Activated naive CD4-positive, alpha-beta T cell treated with anti-CD3 and anti-CD28 coated beads, Interleukin-2, amount 50 U/mL, for 16 hours (primary cell): ENCODE data around the gene PRX.
"Not testable (repeated sequence)": the region's sequence is repeated elsewhere in the genome, so short reads cannot be mapped to it uniquely, and the experiment has no call there.

ENCODE experiments used
- DNase-seq: peaks from one replicate; pipeline ENCODE4 v3.0.0-alpha.2; 2020

PRX gene

DNA sequence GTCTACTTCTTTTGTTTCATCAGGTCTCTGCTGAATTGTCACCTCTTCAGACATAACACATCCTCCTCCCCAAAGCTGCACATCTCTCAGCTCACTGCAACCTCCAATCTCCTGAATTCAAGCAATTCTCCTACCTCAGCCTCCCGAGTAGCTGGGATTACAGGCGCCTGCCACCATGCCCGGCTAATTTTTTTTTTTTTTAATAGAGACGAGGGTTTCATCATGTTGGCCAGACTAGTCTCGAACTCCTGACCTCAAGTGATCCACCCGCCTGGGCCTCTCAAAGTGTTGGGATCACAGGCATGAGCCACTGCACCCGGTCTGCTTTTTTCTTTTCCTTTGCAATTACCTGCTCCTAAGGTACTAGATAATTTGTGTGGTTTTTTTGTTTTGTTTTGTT, 19.6 kb upstream of the PRX start:
- DNase-seq = not testable (repeated sequence)

- DNase-seq = no peak
Measured at GRCh38 chr19:40431698-40432097, 18.5 kb upstream of the PRX start.

DNA sequence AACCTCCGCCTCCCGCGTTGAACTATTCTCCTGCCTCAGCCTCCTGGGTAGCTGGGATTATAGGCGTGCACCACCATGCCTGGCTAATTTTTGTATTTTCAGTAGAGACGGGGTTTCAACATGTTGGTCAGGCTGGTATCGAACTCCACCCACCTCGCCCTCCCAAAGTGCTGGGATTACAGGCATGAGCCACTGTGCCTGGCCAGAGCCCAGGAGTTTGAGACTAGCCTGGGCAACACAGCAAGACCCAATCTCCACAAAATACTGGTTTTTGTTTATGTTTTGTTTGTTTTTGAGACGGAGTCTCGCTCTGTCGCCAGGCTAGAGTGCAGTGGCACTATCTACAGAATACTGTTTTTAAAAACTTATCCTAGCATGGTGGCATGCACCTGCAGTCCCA, 17.1 kb upstream of the PRX start:
- not testable (repeated sequence) for DNase-seq

GRCh38 chr19:40428197-40428596, 15.0 kb upstream of the PRX start:
- not testable (repeated sequence) for DNase-seq

DNA sequence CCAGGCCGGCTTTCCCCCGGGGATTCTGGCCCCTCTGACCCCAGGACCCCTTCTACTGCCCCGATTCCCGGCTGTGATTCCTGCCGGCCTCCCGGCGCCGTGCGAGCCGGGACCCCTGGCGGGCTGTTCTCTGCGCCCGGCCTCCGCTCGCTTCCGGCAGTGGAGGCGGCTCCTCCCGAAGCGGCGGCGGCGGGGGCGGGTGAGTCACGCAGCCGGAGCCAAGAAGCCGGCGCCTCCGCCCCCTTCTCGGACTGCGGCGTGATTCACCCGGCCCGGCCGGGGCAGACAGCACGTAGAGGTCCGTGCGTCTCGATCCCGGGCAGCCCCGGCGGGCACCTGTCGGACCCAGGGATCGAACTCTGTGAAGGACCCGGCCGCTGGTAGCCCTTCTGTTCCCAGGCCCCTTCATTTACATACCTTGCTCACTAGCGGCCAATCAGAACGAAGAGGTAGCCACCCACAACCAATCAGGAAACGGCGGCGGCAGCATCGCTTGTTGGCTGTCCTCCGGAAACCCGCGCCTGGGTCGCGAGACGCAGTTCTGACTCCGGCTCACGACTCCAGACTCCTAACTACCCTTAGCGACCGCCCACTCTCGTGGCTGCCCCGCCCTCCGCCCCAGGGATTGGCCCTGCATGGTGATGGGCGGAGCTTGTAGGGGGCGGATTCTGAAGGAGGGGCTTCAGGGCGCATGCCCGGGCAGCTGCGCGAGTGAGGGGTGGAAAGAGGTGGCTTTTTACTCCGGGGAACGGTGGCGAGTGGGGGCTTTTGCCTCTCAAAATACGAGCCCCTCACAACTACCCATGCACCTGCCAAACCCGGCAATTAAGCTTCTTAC, 12.5 kb upstream of the PRX start, which contains the start of gene SERTAD1:
SERTAD1 (minus strand) TSS at position 543 of the 838 bp plus-strand sequence. CDS start 2,446 bp downstream, outside the sequence.
- DNase-seq = peak; percentile 100

DNA sequence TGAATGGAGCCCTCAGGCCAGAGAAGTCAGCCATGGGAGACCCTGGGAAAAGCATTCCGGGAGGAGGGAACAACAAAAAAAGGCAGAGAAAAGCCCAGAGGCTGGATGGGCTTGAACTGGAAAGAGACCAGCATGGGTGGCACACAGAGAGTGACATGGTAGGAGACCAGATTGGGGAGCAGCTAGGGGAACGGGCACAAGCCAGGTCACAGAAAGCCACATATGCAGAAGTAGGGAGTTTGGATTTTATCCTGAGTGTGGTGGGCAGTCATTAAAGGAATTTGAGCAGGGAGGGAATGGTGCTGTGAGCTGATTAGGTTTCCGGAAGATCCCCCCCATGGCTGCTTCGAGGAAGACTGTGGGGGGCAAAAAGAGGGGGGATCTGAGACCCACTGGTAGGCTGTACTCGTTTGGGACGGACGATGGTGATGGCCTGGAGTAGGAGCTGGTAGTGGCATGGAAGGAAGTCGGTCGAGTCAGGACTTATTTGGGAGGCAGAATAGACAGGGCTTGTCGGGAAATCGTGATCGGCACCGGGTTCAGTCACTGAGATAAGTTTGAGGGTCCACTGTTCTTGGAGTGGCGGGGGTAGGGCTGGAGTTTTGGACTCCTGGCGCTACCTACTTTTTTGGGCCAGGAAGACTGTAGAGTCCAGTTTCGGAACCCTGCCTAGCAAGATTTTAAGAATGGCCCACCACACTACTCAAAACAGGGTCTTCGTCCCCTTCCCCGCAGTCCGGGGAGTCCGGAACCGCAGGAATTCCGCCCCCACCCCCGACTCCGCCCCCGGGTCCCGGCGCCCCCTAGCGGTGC, 11.7 kb upstream of the PRX start:
- DNase-seq = no peak

- no peak for DNase-seq
Measured at GRCh38 chr19:40423938-40424337, 10.8 kb upstream of the PRX start.

DNA sequence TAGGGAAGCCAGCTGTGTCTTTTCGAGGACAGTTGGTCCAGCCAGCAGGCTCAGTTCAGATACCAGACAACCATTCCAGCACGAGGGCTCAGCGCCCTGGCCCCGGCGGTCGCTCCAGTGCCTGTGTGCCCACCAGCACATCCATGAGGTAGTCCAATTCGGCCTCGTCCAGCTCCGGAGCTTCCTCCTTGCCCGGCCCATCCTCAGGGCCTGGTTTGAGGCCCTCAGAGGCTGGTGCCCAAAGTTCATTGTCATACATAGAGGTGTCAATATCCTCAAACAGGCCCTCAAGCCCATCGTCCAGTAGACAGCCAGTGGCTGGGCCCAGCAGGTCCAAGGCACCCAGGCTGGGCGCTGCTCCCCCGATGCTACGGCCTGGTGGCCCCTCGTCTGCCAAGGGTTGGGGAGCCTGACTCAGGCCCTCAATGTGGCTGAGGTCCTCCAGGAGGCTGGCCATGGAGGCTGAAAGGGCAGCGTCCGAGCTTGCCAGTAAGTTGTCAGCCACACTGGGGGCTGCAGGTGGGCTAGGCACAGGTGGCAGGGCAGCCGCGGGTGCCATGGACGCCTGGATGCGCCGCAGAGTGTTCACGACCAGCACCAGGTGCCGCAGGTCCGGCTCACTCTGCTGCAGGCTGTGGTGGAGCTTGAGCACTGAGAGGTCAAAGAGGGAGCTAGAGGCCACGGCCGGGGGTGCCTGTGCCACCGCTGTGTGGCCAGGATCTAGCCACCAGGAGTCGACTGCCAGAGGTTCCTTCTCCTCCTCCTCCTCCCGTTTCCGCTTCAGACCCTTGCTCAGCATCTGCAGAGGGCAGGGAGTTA, 9.8 kb upstream of the PRX start:
- no peak for DNase-seq

DNA sequence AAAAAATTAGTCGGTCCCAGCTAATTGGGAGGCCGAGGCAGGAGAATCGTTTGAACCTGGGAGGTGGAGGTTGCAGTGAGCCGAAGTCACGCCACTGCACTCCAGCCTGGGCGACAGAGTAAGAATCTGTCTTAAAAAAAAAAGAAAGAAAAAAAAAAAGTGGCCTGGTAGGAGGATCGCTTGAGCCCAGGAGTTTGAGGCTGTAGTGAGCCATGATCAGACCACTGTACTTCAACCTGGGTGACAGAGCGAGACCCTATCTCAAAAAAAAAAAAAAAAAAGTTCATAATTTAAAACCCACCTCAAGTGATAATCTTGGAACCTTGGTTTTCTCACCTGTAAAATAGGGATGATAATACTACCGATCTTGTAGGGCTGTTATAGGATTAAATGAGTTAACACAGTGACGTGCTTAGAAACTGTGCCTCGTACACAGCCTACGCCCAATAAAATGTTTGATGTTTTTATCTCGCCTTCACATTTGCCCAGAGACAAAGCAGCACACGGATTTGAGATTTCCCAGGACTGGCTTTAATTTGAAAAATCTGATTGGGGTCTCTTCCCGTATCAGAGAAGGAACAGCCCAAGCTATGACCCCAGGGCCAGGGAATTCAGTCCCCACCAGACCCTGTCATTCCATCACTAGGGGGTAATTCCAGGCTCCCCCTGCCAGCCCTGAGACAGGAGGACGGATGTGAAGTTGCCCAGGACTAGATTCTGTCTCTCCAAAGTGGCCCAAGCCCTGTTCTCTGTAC, 9.0 kb upstream of the PRX start:
- DNase-seq = no peak

DNA sequence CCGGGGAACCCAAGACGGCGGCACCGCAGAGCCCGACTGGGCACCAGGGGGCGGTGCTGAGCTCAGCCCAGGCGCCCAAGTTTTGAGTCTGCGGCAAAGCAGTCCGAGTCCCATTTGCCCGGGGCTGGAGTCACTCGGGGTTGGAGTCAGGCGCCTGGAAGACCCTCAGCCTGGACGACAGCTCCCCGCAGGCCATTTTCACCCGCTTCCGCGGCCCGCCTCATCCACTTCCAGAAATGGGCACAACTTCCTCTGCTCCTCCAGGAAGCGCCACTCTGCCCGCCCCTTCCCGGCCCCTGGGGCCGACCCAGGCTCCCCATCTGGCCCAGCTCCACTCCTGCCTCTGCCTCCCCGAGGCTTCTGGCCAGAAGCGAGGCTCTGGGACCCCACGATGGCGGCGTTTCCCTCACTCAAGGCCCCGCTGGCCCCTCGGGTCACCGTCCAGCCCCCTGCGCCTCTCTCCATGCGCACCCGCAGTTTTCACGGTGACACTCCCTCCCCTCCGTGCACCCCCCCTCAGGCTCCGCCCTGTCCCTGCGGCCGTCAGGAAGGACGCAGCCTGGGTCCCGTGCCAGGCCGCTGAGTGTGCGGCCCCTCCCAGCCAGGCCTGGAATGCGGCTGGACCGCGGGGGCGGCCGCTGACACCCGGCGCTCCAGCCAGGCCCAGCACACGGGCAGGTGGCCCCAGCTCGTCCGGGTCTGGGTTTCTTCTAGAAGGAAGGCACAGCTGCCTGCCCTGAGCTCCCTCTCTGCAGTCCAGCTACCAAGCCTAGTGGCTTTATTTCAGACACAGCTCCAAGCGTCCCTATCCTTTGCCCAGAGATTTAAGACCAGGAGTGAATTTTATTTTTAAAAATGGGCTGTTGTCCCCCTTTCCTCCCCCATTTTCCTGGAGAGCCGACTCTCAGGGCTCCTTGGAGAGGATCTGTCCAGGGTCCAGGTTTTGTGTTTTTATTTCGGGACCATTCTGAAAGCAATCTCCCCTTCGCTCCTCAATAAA, 7.9 kb upstream of the PRX start:
- peak; percentile 71 for DNase-seq

GRCh38 chr19:40420451-40420765, 7.2 kb upstream of the PRX start:
- DNase-seq = no peak

DNA sequence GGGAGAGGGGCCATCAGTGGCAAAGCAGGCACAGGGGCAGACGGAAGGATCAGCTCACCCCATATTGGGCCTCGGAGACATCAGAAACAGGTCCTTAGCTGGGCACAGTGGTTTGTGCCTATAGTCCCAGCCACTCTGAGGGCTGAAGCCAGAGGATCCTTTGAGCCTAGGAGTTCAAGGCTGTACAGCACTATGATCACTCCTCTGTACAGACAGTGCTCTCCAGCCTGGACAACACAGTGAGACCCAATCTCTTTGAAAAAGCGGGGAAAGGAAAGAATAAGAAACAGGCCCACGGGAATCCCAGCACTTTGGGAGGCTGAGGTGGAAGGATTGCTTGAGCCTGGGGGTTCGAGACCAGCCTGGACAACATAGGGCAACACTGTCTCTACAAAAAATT, 6.6 kb upstream of the PRX start:
- no peak for DNase-seq

- DNase-seq = no peak
Measured at GRCh38 chr19:40419066-40419612, 6.0 kb upstream of the PRX start.

GRCh38 chr19:40418040-40418439, 4.9 kb upstream of the PRX start:
- no peak for DNase-seq

GRCh38 chr19:40417643-40417981, 4.4 kb upstream of the PRX start:
- no peak for DNase-seq

DNA sequence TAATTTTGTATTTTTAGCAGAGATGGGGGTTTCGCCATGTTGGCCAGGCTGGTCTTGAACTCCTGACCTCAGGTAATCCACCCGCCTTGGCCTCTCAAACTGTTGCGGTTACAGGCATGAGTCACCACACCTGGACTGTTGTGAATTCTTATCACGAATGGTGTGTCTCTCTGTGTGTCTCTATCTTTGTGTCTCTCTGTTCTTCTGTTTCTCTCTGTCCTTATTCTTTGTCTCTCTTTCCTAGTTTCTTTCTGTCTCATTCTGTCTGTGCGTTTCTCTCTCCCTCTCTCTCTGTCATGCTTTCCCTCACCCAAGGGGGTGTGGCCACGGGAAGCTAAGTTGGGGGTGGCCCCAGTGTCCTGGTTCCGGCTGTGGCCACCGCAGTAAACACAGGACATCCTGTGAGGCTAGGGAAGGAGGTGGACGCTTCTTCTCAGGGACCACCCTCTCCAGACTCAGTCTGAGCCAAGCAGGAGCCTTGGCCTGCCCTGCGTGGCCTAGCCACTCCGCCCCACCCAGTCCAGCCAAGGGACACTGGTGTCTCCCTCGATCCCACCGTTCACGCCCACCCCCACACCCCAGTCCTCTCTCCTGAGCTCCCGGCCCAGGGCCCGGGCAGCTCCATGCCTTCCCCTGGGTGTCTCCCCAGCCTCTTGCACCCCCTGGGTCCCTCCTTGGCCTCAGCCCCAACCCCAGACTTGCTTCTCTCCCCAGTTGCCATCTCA, 3.9 kb upstream of the PRX start:
- no peak for DNase-seq

DNA sequence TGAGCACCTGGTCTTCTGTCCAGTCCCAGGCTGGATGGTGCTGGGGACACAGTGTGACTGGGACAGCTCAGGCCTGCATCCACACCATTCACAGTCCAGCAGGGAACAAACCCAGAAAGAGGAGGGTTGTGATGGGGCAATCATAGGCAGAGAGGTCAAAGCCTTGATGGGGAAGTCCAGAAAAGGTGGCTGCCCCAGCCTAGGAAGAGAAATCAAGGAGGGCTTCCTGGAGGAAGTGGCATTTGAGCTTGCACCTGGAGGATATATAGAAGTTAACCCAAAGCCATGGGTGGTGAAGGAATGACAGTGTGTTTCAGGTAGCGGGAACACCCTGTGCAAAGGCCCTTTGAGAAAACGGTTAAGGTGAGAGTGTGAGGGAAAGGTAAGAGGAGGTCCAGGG, 2.6 kb upstream of the PRX start:
- DNase-seq = no peak

GRCh38 chr19:40414542-40415535, 1.7 kb upstream of the PRX start:
- no peak for DNase-seq

DNA sequence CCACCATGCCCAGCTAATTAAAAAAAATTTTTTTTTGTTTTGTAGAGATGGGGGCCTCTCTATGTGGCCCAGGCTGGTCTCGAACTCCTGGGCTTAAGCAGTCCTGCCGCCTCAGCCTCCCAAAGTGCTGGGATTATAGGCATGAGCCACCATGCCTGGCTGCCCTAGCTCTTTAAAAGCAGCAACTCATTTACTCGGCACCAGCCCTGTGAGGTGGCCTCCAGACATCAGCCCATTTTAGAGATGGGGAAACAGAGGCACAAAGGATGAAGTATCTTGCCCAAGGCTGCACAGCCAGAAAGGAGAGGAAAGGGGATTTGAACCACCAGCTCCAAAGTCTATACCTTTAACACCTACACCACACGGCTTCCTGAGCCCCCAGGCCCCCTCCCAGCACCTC, 312 bp downstream of the PRX start:
- DNase-seq = no peak
